H1 (cell line): ENCODE data around the gene MRTFB. TPM values are rescaled to one million over a fixed set of nuclear protein-coding genes. Genes with fewer than 3 reads are reported as not detected.

Source experiments
- CBX8 ChIP-seq: fragments of 300-800, 300-1000 bp; sonication (generic); IDR thresholded peaks from 2 replicates; pipeline ENCODE4 v1.7.1; 2016; ENCODE audit warnings: low read depth, low read length, borderline replicate concordance
- CHD2 ChIP-seq: IDR thresholded peaks from 2 replicates; pipeline ENCODE4 v1.6.1; 2012; ENCODE audit warnings: low read length, improper control_type of control experiment
- GTF2F1 ChIP-seq: IDR thresholded peaks from 2 replicates; pipeline ENCODE4 v1.6.1; 2012; ENCODE audit warnings: low read depth, low read length, improper control_type of control experiment, borderline replicate concordance
- polyA plus RNA-seq, 7 experiments: library from polyadenylated mRNA; depleted of rRNA in 3 of 7; stranded (reverse) in 5 of 7; unstranded in 2 of 7; fragments of >200 nt in 5 of 7; fragments of 200-250 nt in 2 of 7; gene quantifications; 1 replicate in 5 of 7; 2 replicates in 1 of 7; 4 replicates in 1 of 7; pipeline versions ENCODE4 v1.2.1 to v1.2.3, GENCODE V29; 2011 to 2013; ENCODE audit warnings: missing spikeins in 2 of 7, mixed read lengths in 2 of 7
- total RNA-seq: library from RNA; stranded (reverse); fragmentation: NEBNext Ultra II Directional; extraction: Animal tissue kit (Norgen Biotek cat#: 25700); gene quantifications from 2 replicates; pipeline ENCODE4 v1.2.1, GENCODE V29; 2021

MRTFB gene
- total and polyA plus RNA-seq, 2 of the 8 experiments (the other 6 are each of a cell fraction or from before 2014, with no cell fraction given), result 13.5 to 34.9 TPM

GRCh38 chr16:14275934-14276333 lies 204.8 kb downstream of the MRTFB start (continued):
- TF ChIP-seq CBX8, result no peak
- no peak for TF ChIP-seq GTF2F1
- no peak for TF ChIP-seq CHD2
- TF ChIP-seq, all 59 proteins: peak for 0
